BLaER1 (cell line): Measurements from ENCODE around the gene P2RY11.

Source experiments
- H3K27ac ChIP-seq: shearing (Covaris generic); formaldehyde crosslinking; 2 replicates; pipeline ENCODE4 v1.8.1; 2022
- H3K27me3 ChIP-seq: shearing (Covaris generic); formaldehyde crosslinking; 2 replicates; pipeline ENCODE4 v1.8.1; 2022
- H3K36me3 ChIP-seq: shearing (Covaris generic); formaldehyde crosslinking; 2 replicates; pipeline ENCODE4 v1.8.1; 2022
- H3K4me1 ChIP-seq: shearing (Covaris generic); formaldehyde crosslinking; 2 replicates; pipeline ENCODE4 v1.8.1; 2022
- H3K4me2 ChIP-seq: shearing (Covaris generic); formaldehyde crosslinking; 2 replicates; pipeline ENCODE4 v1.8.1; 2022
- H3K4me3 ChIP-seq: shearing (Covaris generic); formaldehyde crosslinking; 2 replicates; pipeline ENCODE4 v1.8.1; 2022
- H3K9ac ChIP-seq: shearing (Covaris generic); formaldehyde crosslinking; 2 replicates; pipeline ENCODE4 v1.8.1; 2022
- H3K9me3 ChIP-seq: shearing (Covaris generic); formaldehyde crosslinking; 2 replicates; pipeline ENCODE4 v1.8.1; 2022
- H4K20me1 ChIP-seq: shearing (Covaris generic); formaldehyde crosslinking; 2 replicates; pipeline ENCODE4 v1.8.1; 2022
- Cebpa-rat ChIP-seq: shearing (Covaris generic); IDR thresholded peaks from 2 replicates; pipeline ENCODE4 v1.8.1; 2022

P2RY11 gene

DNA sequence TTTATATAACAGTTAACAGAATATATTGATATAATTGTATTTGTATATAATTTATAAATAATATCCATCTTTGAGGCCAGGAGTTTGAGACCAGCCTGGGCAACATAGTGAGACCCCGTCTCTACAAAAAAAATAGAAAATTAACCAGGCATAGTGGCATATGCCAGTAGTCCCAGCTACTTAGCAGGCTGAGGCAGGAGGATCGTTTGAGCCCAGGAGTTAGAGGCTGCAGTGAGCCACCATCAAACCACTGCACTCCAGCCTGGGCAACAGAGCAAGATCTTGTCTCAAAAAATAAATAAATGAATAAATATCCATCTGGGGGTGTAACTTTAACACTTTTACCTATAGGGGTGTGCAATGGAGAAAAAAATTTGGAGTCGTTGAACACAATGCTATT lies 26.7 kb upstream of the P2RY11 start:
- Histone ChIP-seq H3K4me3 (no peak overlapping the region), H3K4me2 (no peak overlapping the region), H3K27ac (no peak overlapping the region), H3K9me3 (no peaks in the 10 kb centered on the region), H3K4me1 (peaks cover 14% of the 10 kb centered on the region), H3K9ac (no peak overlapping the region), H4K20me1 (no peaks in the 10 kb centered on the region), H3K36me3 (peaks cover 10% of the 10 kb centered on the region), H3K27me3 (no peaks in the 10 kb centered on the region)
- TF ChIP-seq Cebpa-rat: no peak

GRCh38 chr19:10085641-10086590 lies 25.6 kb upstream of the P2RY11 start, which contains the start of gene SHFL:
SHFL (plus strand) TSS chr19:10086317; CDS start chr19:10086428, 111 bp downstream.
- Histone ChIP-seq H3K36me3 (peaks cover 20% of the 10 kb centered on the region), H3K27me3 (no peaks in the 10 kb centered on the region), H3K4me1 (peaks cover 14% of the 10 kb centered on the region), H3K9ac (peak within 1 kb of the TSS; percentile 86), H3K4me2 (peak within 1 kb of the TSS; percentile 94), H3K9me3 (no peaks in the 10 kb centered on the region), H3K27ac (peak within 1 kb of the TSS; percentile 83), H3K4me3 (peak within 1 kb of the TSS; percentile 98), H4K20me1 (no peaks in the 10 kb centered on the region)
- no peak for TF ChIP-seq Cebpa-rat

GRCh38 chr19:10086591-10087192 lies 24.8 kb upstream of the P2RY11 start:
- peak overlapping the region; percentile 83 for H3K27ac ChIP-seq

GRCh38 chr19:10087296-10088061 lies 24.0 kb upstream of the P2RY11 start:
- peak overlapping the region; percentile 83; the same call in 1 of the 2 replicates for H3K27ac ChIP-seq
- H3K4me3 ChIP-seq: peak overlapping the region; percentile 98
- no peak for TF ChIP-seq Cebpa-rat
- H3K36me3 ChIP-seq: peaks cover 36% of the 10 kb centered on the region
- no peaks in the 10 kb centered on the region for H3K27me3 ChIP-seq
- H3K9me3 ChIP-seq: no peaks in the 10 kb centered on the region
- peak overlapping the region; percentile 86 for H3K9ac ChIP-seq
- no peaks in the 10 kb centered on the region for H4K20me1 ChIP-seq
- peak overlapping the region; percentile 94 for H3K4me2 ChIP-seq
- H3K4me1 ChIP-seq: peaks cover 26% of the 10 kb centered on the region

More at GRCh38 chr19:10086591-10087192, 24.8 kb upstream of the P2RY11 start:
- Histone ChIP-seq H3K27me3 (no peaks in the 10 kb centered on the region), H3K4me3 (peak overlapping the region; percentile 98), H3K4me1 (peaks cover 19% of the 10 kb centered on the region), H3K4me2 (peak overlapping the region; percentile 94), H3K36me3 (peaks cover 28% of the 10 kb centered on the region), H3K9ac (peak overlapping the region; percentile 86), H4K20me1 (no peaks in the 10 kb centered on the region), H3K9me3 (no peaks in the 10 kb centered on the region)
- TF ChIP-seq Cebpa-rat: no peak

DNA sequence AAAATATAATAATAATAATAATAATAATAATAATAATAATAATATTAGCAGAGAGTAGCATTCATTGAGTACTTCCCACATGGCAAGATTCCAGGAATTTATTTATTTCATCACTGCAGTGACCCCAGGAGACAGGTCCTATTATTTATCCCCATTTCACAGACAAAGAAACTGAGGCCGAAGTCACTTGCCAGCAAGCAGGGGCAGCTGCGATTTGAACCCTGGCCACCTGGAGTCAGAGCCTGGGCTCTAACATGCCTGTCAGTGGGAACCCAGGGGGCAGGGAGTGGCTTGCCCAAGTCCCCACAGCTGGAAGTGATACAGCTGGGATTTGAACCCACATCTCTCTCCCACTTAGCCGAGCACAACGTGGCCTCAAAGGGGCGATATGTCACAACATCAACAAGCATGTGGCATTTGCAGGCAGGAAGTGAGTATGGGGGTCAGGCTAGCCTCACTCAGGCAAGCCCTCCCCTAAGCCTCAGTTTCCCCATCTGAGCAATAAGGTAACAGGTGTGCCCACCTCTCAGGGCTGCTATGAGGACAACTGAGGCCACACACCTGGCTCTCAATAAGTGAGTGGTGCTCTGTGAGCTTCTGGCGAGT lies 22.4 kb upstream of the P2RY11 start:
- no peak for TF ChIP-seq Cebpa-rat
- peaks cover 28% of the 10 kb centered on the region for H3K4me1 ChIP-seq
- H3K27me3 ChIP-seq: no peaks in the 10 kb centered on the region
- H3K27ac ChIP-seq: no peak overlapping the region
- no peaks in the 10 kb centered on the region for H4K20me1 ChIP-seq
- no peak overlapping the region for H3K4me3 ChIP-seq
- H3K9me3 ChIP-seq: no peaks in the 10 kb centered on the region
- no peak overlapping the region for H3K4me2 ChIP-seq
- peaks cover 50% of the 10 kb centered on the region for H3K36me3 ChIP-seq
- H3K9ac ChIP-seq: no peak overlapping the region

DNA sequence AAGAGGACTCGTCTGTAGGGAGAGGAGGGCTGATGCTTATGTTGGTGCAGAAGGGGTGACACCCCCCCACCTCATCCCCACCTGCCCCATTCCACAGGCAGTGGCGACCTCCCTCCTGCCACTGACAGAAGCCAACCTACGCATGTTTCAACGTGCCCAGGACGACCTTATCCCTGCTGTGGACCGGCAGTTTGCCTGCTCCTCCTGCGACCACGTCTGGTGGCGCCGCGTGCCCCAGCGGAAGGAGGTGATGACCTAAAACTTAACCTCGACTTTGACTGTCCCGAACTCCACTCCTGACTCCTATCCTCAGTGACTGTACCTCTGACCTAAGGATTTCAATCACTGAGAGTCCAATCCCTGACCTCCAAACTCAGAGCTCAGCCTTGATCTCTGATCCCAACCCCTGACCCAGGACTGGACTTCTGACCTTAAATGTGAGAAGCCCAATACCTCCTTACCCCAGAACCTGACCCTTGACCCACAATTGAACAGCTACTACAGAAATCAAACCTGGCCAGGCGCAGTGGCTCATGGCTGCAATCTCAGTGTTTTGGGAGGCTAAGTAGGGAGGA lies 21.6 kb upstream of the P2RY11 start:
- no peaks in the 10 kb centered on the region for H4K20me1 ChIP-seq
- no peaks in the 10 kb centered on the region for H3K9me3 ChIP-seq
- H3K27me3 ChIP-seq: no peaks in the 10 kb centered on the region
- peaks cover 28% of the 10 kb centered on the region for H3K4me1 ChIP-seq
- peaks cover 50% of the 10 kb centered on the region for H3K36me3 ChIP-seq
- H3K27ac ChIP-seq: no peak overlapping the region
- no peak overlapping the region for H3K4me3 ChIP-seq
- no peak overlapping the region for H3K4me2 ChIP-seq
- TF ChIP-seq Cebpa-rat: no peak
- no peak overlapping the region for H3K9ac ChIP-seq

DNA sequence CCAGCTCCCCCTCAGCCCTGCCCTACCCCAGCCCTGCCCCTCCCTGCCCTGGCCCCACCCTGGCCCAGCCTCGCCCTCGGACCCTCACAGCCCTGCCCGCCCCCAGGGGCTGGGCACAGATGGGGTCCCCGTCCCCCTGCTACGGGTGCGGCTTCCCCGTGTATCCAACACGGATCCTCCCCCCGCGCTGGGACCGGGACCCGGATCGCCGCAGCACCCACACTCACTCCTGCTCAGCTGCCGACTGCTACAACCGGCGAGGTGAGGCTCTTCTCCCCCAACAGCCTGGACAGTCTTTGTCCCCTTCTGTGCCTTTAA lies 20.2 kb upstream of the P2RY11 start:
- Histone ChIP-seq H3K27me3 (no peaks in the 10 kb centered on the region), H3K4me3 (no peak overlapping the region), H3K4me2 (peak overlapping the region; percentile 58; the same call in 1 of the 2 replicates), H3K9ac (0 out of 2 replicates have a peak overlapping the region, but pooled peaks have one; percentile 10), H3K36me3 (peaks cover 50% of the 10 kb centered on the region), H3K9me3 (no peaks in the 10 kb centered on the region), H4K20me1 (no peaks in the 10 kb centered on the region), H3K4me1 (peaks cover 32% of the 10 kb centered on the region), H3K27ac (peak overlapping the region; percentile 72)
- TF ChIP-seq Cebpa-rat: no peak

- H3K4me3 ChIP-seq: no peak overlapping the region
- H3K4me2 ChIP-seq: peak overlapping the region; percentile 58
- H3K27ac ChIP-seq: peak overlapping the region; percentile 72
- peaks cover 35% of the 10 kb centered on the region for H3K4me1 ChIP-seq
- H3K27me3 ChIP-seq: no peaks in the 10 kb centered on the region
- no peaks in the 10 kb centered on the region for H3K9me3 ChIP-seq
- peaks cover 50% of the 10 kb centered on the region for H3K36me3 ChIP-seq
- 0 out of 2 replicates have a peak overlapping the region, but pooled peaks have one; percentile 10 for H3K9ac ChIP-seq
- no peaks in the 10 kb centered on the region for H4K20me1 ChIP-seq
- TF ChIP-seq Cebpa-rat: no peak
Measured at GRCh38 chr19:10091895-10092641, 19.4 kb upstream of the P2RY11 start.
